Testis (tissue), 3 donors: ENCODE measurements around the gene FDXR. TPM values are rescaled to one million over a fixed set of nuclear protein-coding genes. Genes with fewer than 3 reads are reported as not detected.
A peak's percentile ranks its signal among the peaks of the same experiment; 100 is the strongest.

Experiments
- DNase-seq: peaks from one replicate; pipeline ENCODE4 v3.0.0-alpha.2; 2019
- H3K27ac ChIP-seq, 2 donors: fragments of 200-600 bp; sonication (generic); one replicate each; pipeline ENCODE4 v1.5.1; 2019
- H3K27me3 ChIP-seq: fragments of 200-600 bp; sonication (generic); one replicate; pipeline ENCODE4 v1.5.1; 2019
- H3K36me3 ChIP-seq: fragments of 200-600 bp; sonication (generic); one replicate; pipeline ENCODE4 v1.5.1; 2017; ENCODE audit warnings: low read depth; ENCODE audit errors: missing control alignments
- H3K4me1 ChIP-seq: fragments of 200-600 bp; sonication (generic); one replicate; pipeline ENCODE4 v1.5.1; 2019
- H3K4me3 ChIP-seq, 2 donors: fragments of 200-600 bp; sonication (generic); one replicate each; pipeline ENCODE4 v1.5.1; 2017 to 2019
- H3K9me3 ChIP-seq: fragments of 200-600 bp; sonication (generic); one replicate; pipeline ENCODE4 v1.5.1; 2017
- CTCF ChIP-seq, 3 experiments: fragments of 450-650 bp in 2 of 3; fragments of 200-600 bp in 1 of 3; sonication (generic) in 1 of 3; IDR thresholded peaks; one replicate each; pipeline ENCODE4 v1.5.1; 2016 to 2019; ENCODE audit warnings: antibody characterized with exemption in 3 of 3, mild to moderate bottlenecking in 2 of 3, moderate library complexity in 1 of 3
- POLR2A ChIP-seq: fragments of 450-650 bp; IDR thresholded peaks from one replicate; pipeline ENCODE4 v1.6.1; 2017; ENCODE audit warnings: antibody characterized with exemption, mild to moderate bottlenecking, moderate library complexity
- WGBS, 2 donors: methylation state at CpG; one replicate each; pipeline ENCODE4 v1.1.5; 2018; 5-methylcytosine and 5-hydroxymethylcytosine counted together
- intact Hi-C: fragments of 100-400 bp; cut with DNase I; formaldehyde crosslinking; loops from one replicate; pipeline ENCODE4 v1.15.1; 2023; ENCODE audit warnings: low total_unique reads
- polyA plus RNA-seq: library from polyadenylated mRNA; stranded (reverse); fragments of 350-450 nt; fragmentation: Illumina TruSeq; extraction: RNeasy Lipid Tissue Mini Kit (QIAGEN cat#74804); gene quantifications from one replicate; pipeline ENCODE4 v1.2.3, GENCODE V29; 2014; ENCODE audit warnings: low read depth, low replicate concordance; ENCODE audit not compliant: insufficient read depth
- total RNA-seq, 2 donors: library from RNA; depleted of rRNA; stranded (reverse); fragments of >200 nt; gene quantifications; one replicate each; pipeline ENCODE4 v1.2.3, GENCODE V29; 2016

Gene FDXR
- total and polyA plus RNA-seq, 3 donors from 2014 or later = 97.1 to 216 (median 204) TPM

- peak; percentile 79 for DNase-seq
- intact Hi-C loops = no loop called here
- 16% methylated on average over 52 of the region's 88 CpGs; no CpG with 5 or more reads in 1 of the 2 donors for WGBS, 2 donors
- Histone ChIP-seq H3K27me3 (no peaks in the 10 kb centered on the region), H3K4me1 (peaks cover 20% of the 10 kb centered on the region), H3K27ac (no peak overlapping the region), H3K36me3 (no peaks in the 10 kb centered on the region), H3K9me3 (no peaks in the 10 kb centered on the region), H3K4me3 (peak overlapping the region; percentile 18)
- TF ChIP-seq CTCF (IDR thresholded peaks at IDR 0.05) (peak; percentile 34 to 45 (median 38)), POLR2A (no peak)
Observed at GRCh38 chr17:74842599-74843351, 30.0 kb downstream of the FDXR start.

- DNase-seq = no peak
- Histone ChIP-seq H3K9me3 (no peaks in the 10 kb centered on the region), H3K27me3 (no peaks in the 10 kb centered on the region), H3K4me1 (peaks cover 20% of the 10 kb centered on the region), H3K36me3 (no peaks in the 10 kb centered on the region), H3K4me3 (no peak overlapping the region), H3K27ac (no peak overlapping the region)
- no peak for TF ChIP-seq POLR2A
- 17 to 60% methylated on average over 2 to 8 of the region's 8 CpGs for WGBS, 2 donors
- intact Hi-C loops = no loop called here
Observed at GRCh38 chr17:74842146-74842598, 30.6 kb downstream of the FDXR start.

GRCh38 chr17:74840989-74841666 is 31.7 kb downstream of the FDXR start:
- 39 to 53% methylated on average over 12 to 13 of the region's 13 CpGs for WGBS, 2 donors
- TF ChIP-seq CTCF (IDR thresholded peaks at IDR 0.05) = no peak
- no peak for TF ChIP-seq POLR2A
- intact Hi-C loops = no loop called here

GRCh38 chr17:74839990-74840852 is 32.6 kb downstream of the FDXR start:
- TF ChIP-seq CTCF (IDR thresholded peaks at IDR 0.05) = no peak
- no peak for TF ChIP-seq POLR2A
- no peaks in the 10 kb centered on the region for H3K27me3 ChIP-seq
- H3K4me3 ChIP-seq = no peak overlapping the region
- H3K9me3 ChIP-seq = no peaks in the 10 kb centered on the region
- WGBS, 2 donors = 52 to 68% methylated on average over 6 of the region's 7 CpGs
- H3K4me1 ChIP-seq = peaks cover 20% of the 10 kb centered on the region
- intact Hi-C loops = no loop called here
- H3K27ac ChIP-seq = no peak overlapping the region
- no peak for DNase-seq
- no peaks in the 10 kb centered on the region for H3K36me3 ChIP-seq

More at GRCh38 chr17:74840989-74841666, 31.7 kb downstream of the FDXR start:
- DNase-seq = peak; percentile 86
- Histone ChIP-seq H3K9me3 (no peaks in the 10 kb centered on the region), H3K4me3 (no peak overlapping the region), H3K4me1 (peaks cover 20% of the 10 kb centered on the region), H3K27ac (peak overlapping the region in 1 of 2 donors; percentile 39), H3K36me3 (no peaks in the 10 kb centered on the region), H3K27me3 (no peaks in the 10 kb centered on the region)

GRCh38 chr17:74838274-74838673 is 34.5 kb downstream of the FDXR start:
- Histone ChIP-seq H3K4me3 (no peak overlapping the region), H3K9me3 (no peaks in the 10 kb centered on the region), H3K27ac (no peak overlapping the region), H3K36me3 (no peaks in the 10 kb centered on the region), H3K4me1 (peaks cover 20% of the 10 kb centered on the region), H3K27me3 (no peaks in the 10 kb centered on the region)
- TF ChIP-seq POLR2A (no peak), CTCF (IDR thresholded peaks at IDR 0.05) (no peak)
- intact Hi-C loops = no loop called here
- WGBS, 2 donors = 73 to 81% methylated on average over 4 to 9 of the region's 9 CpGs
- DNase-seq = no peak
